ENCODE results near the gene RAB11FIP4.

RAB11FIP4 gene

GRCh38 chr17:31554930-31555329 is 163.5 kb downstream of the RAB11FIP4 start:
- Histone ChIP-seq H3K9me2 (replicated peaks; ENCODE audit: low read depth, low read length) (no peaks in the 10 kb centered on the region), H2AFZ (ENCODE audit: low read length) (no peak overlapping the region), H3K4me3 (ENCODE audit: low read length, poor library complexity, severe bottlenecking) (no peak overlapping the region), H3K4me1 (ENCODE audit: insufficient read depth, low read length, poor library complexity, severe bottlenecking) (peaks cover 19% of the 10 kb centered on the region), H3K4me2 (ENCODE audit: low read depth, low read length, poor library complexity, severe bottlenecking) (no peak overlapping the region), H3K27me3 (ENCODE audit: insufficient read depth, low read length, poor library complexity, severe bottlenecking) (no peaks in the 10 kb centered on the region), H3K36me3 (ENCODE audit: insufficient read depth, low read length) (no peaks in the 10 kb centered on the region), H3K9ac (ENCODE audit: low read depth, low read length, poor library complexity, severe bottlenecking) (no peak overlapping the region), H3F3A (ENCODE audit: low read depth) (no peaks in the 10 kb centered on the region), H4K20me1 (ENCODE audit: insufficient read depth, low read length, poor library complexity, severe bottlenecking) (no peaks in the 10 kb centered on the region), H3K9me3 (ENCODE audit: insufficient read depth, low read depth, low read length) (no peaks in the 10 kb centered on the region), H3K79me2 (ENCODE audit: insufficient read depth, low read length) (peaks cover 6% of the 10 kb centered on the region; the same call in 1 of the 2 replicates)
- TF ChIP-seq, protein P1, sequence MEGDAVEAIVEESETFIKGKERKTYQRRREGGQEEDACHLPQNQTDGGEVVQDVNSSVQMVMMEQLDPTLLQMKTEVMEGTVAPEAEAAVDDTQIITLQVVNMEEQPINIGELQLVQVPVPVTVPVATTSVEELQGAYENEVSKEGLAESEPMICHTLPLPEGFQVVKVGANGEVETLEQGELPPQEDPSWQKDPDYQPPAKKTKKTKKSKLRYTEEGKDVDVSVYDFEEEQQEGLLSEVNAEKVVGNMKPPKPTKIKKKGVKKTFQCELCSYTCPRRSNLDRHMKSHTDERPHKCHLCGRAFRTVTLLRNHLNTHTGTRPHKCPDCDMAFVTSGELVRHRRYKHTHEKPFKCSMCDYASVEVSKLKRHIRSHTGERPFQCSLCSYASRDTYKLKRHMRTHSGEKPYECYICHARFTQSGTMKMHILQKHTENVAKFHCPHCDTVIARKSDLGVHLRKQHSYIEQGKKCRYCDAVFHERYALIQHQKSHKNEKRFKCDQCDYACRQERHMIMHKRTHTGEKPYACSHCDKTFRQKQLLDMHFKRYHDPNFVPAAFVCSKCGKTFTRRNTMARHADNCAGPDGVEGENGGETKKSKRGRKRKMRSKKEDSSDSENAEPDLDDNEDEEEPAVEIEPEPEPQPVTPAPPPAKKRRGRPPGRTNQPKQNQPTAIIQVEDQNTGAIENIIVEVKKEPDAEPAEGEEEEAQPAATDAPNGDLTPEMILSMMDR (conservative IDR thresholded peaks at IDR 0.05; ENCODE audit: low read length): no peak
- TF ChIP-seq EZH2phosphoT487 (IDR thresholded peaks at IDR 0.05; ENCODE audit: borderline replicate concordance): no peak

GRCh38 chr17:31556969-31557645 is 165.6 kb downstream of the RAB11FIP4 start:
- H4K20me1 ChIP-seq (ENCODE audit: insufficient read depth, low read length, poor library complexity, severe bottlenecking): no peaks in the 10 kb centered on the region
- H2AFZ ChIP-seq (ENCODE audit: low read length): no peak overlapping the region
- no peaks in the 10 kb centered on the region for H3K9me3 ChIP-seq (ENCODE audit: insufficient read depth, low read depth, low read length)
- H3K9me2 ChIP-seq (replicated peaks; ENCODE audit: low read depth, low read length): no peaks in the 10 kb centered on the region
- H3F3A ChIP-seq (ENCODE audit: low read depth): no peaks in the 10 kb centered on the region
- H3K79me2 ChIP-seq (ENCODE audit: insufficient read depth, low read length): peaks cover 27% of the 10 kb centered on the region; the same call in 1 of the 2 replicates
- TF ChIP-seq EZH2phosphoT487 (IDR thresholded peaks at IDR 0.05; ENCODE audit: borderline replicate concordance): no peak
- TF ChIP-seq, protein P1 (conservative IDR thresholded peaks at IDR 0.05; ENCODE audit: low read length): no peak
- H3K27me3 ChIP-seq (ENCODE audit: insufficient read depth, low read length, poor library complexity, severe bottlenecking): no peaks in the 10 kb centered on the region
- no peak overlapping the region for H3K9ac ChIP-seq (ENCODE audit: low read depth, low read length, poor library complexity, severe bottlenecking)
- H3K4me1 ChIP-seq (ENCODE audit: insufficient read depth, low read length, poor library complexity, severe bottlenecking): peaks cover 35% of the 10 kb centered on the region
- H3K36me3 ChIP-seq (ENCODE audit: insufficient read depth, low read length): no peaks in the 10 kb centered on the region
- H3K4me3 ChIP-seq (ENCODE audit: low read length, poor library complexity, severe bottlenecking): no peak overlapping the region
- H3K4me2 ChIP-seq (ENCODE audit: low read depth, low read length, poor library complexity, severe bottlenecking): no peak overlapping the region

- Histone ChIP-seq H3K27me3 (ENCODE audit: insufficient read depth, low read length, poor library complexity, severe bottlenecking) (no peaks in the 10 kb centered on the region), H3F3A (ENCODE audit: low read depth) (no peaks in the 10 kb centered on the region), H3K4me1 (ENCODE audit: insufficient read depth, low read length, poor library complexity, severe bottlenecking) (peaks cover 31% of the 10 kb centered on the region), H3K79me2 (ENCODE audit: insufficient read depth, low read length) (peaks cover 37% of the 10 kb centered on the region; the same call in 1 of the 2 replicates), H3K4me2 (ENCODE audit: low read depth, low read length, poor library complexity, severe bottlenecking) (peak overlapping the region; percentile 84), H3K9me2 (replicated peaks; ENCODE audit: low read depth, low read length) (no peaks in the 10 kb centered on the region), H3K36me3 (ENCODE audit: insufficient read depth, low read length) (no peaks in the 10 kb centered on the region), H3K9me3 (ENCODE audit: insufficient read depth, low read depth, low read length) (no peaks in the 10 kb centered on the region), H3K4me3 (ENCODE audit: low read length, poor library complexity, severe bottlenecking) (peak overlapping the region; percentile 79), H3K9ac (ENCODE audit: low read depth, low read length, poor library complexity, severe bottlenecking) (peak overlapping the region; percentile 63), H4K20me1 (ENCODE audit: insufficient read depth, low read length, poor library complexity, severe bottlenecking) (no peaks in the 10 kb centered on the region), H2AFZ (ENCODE audit: low read length) (peak overlapping the region; percentile 85)
- no peak for TF ChIP-seq EZH2phosphoT487 (IDR thresholded peaks at IDR 0.05; ENCODE audit: borderline replicate concordance)
- TF ChIP-seq, protein P1 (conservative IDR thresholded peaks at IDR 0.05; ENCODE audit: low read length): peak; percentile 87
Measured at GRCh38 chr17:31558748-31559583, 167.5 kb downstream of the RAB11FIP4 start.
